Measurements from ENCODE around the gene VEPH1. TPM values are rescaled to one million over a fixed set of nuclear protein-coding genes. Genes with fewer than 3 reads are reported as not detected.

Gene VEPH1
- 29.1 and 29.3 TPM in 2 replicates for total RNA-seq

GRCh38 chr3:157502916-157503595 is at the start of gene VEPH1:
Gene VEPH1 (minus strand): TSS chr3:157503416. CDS start chr3:157495349, 8,067 bp downstream.

GRCh38 chr3:157436583-157437291 is 66.5 kb downstream of the VEPH1 start, which contains the start of gene PTX3:
Gene PTX3 (plus strand): TSS chr3:157436850. CDS start chr3:157436934, 84 bp downstream.

Other genes with a start within 250 kb of the VEPH1 start
- gene PTX3, start 66.6 kb downstream of the VEPH1 start, total RNA-seq: 3,721 and 3,941 TPM in 2 replicates